SJSA1 (cell line): ENCODE data around the gene ARL11. TPM values are rescaled to one million over a fixed set of nuclear protein-coding genes. Genes with fewer than 3 reads are reported as not detected.

Source experiments
- DNase-seq, 2 experiments: peaks; one replicate each; pipeline ENCODE4 v3.0.0-alpha.2; 2015 to 2020; ENCODE audit warnings: low spot score in 2 of 2, low read depth in 1 of 2
- H3K27ac ChIP-seq: fragments of 250-450 bp; sonication (Bioruptor Pico); 2 replicates; pipeline ENCODE4 v1.5.1; 2020; ENCODE audit warnings: mild to moderate bottlenecking, moderate library complexity
- H3K27me3 ChIP-seq: fragments of 250-450 bp; sonication (Bioruptor Pico); replicated peaks from 2 replicates; pipeline ENCODE4 v1.5.1; 2020; ENCODE audit warnings: mild to moderate bottlenecking, moderate library complexity
- H3K36me3 ChIP-seq: fragments of 250-450 bp; sonication (Bioruptor Pico); 2 replicates; pipeline ENCODE4 v1.5.1; 2020; ENCODE audit warnings: mild to moderate bottlenecking
- H3K4me1 ChIP-seq: fragments of 250-450 bp; sonication (Bioruptor Pico); replicated peaks from 2 replicates; pipeline ENCODE4 v1.6.1; 2021; ENCODE audit warnings: mild to moderate bottlenecking
- H3K4me3 ChIP-seq: fragments of 250-450 bp; sonication (Bioruptor Pico); 2 replicates; pipeline ENCODE4 v1.5.1; 2020; ENCODE audit warnings: mild to moderate bottlenecking
- H3K9me3 ChIP-seq: fragments of 250-450 bp; sonication (Bioruptor Pico); replicated peaks from 2 replicates; pipeline ENCODE4 v1.5.1; 2020; ENCODE audit warnings: mild to moderate bottlenecking
- total RNA-seq: library from RNA; depleted of rRNA; stranded (reverse); fragments of >200 nt; shearing (Covaris generic); gene quantifications from 2 replicates; pipeline ENCODE4 v1.2.3, GENCODE V29; 2014; rRNA removed

The ARL11 gene
- total RNA-seq, 1 experiment from 2014 or later, result 0.03 TPM

- Histone ChIP-seq H3K9me3 (no peaks in the 10 kb centered on the region), H3K27me3 (no peaks in the 10 kb centered on the region), H3K27ac (no peak overlapping the region), H3K4me1 (peaks cover 5% of the 10 kb centered on the region; the same call in 1 of the 2 replicates), H3K4me3 (no peak overlapping the region), H3K36me3 (peaks cover 14% of the 10 kb centered on the region)
- DNase-seq, result no peak
Observed at GRCh38 chr13:49678191-49678914, 50.0 kb downstream of the ARL11 start.

- Histone ChIP-seq H3K4me3 (no peak overlapping the region), H3K4me1 (peaks cover 5% of the 10 kb centered on the region; the same call in 1 of the 2 replicates), H3K9me3 (no peaks in the 10 kb centered on the region), H3K27ac (no peak overlapping the region), H3K36me3 (peaks cover 14% of the 10 kb centered on the region), H3K27me3 (no peaks in the 10 kb centered on the region)
- no peak for DNase-seq
Observed at GRCh38 chr13:49679246-49679645, 50.9 kb downstream of the ARL11 start.

- no peaks in the 10 kb centered on the region for H3K27me3 ChIP-seq
- no peak overlapping the region for H3K27ac ChIP-seq
- no peaks in the 10 kb centered on the region for H3K9me3 ChIP-seq
- peaks cover 9% of the 10 kb centered on the region for H3K36me3 ChIP-seq
- no peak overlapping the region for H3K4me3 ChIP-seq
- H3K4me1 ChIP-seq, result peaks cover 5% of the 10 kb centered on the region; the same call in 1 of the 2 replicates
- no peak for DNase-seq
Observed at GRCh38 chr13:49681842-49682435, 53.6 kb downstream of the ARL11 start.

Other genes starting within 250 kb of the ARL11 start
- 6.2 and 6.5 TPM in 2 replicates for gene CAB39L, start 184.4 kb upstream of the ARL11 start, total RNA-seq
- 5.6 and 6.4 TPM in 2 replicates for gene SETDB2, start 184.2 kb upstream of the ARL11 start, total RNA-seq
- 20.1 and 52.2 TPM in 2 replicates for gene PHF11, start 132.6 kb upstream of the ARL11 start, total RNA-seq
- gene RCBTB1, start 42.9 kb upstream of the ARL11 start, total RNA-seq, result 10.3 and 13.5 TPM in 2 replicates
- gene EBPL, start 63.0 kb downstream of the ARL11 start, total RNA-seq, result 78.8 and 120 TPM in 2 replicates
- gene KPNA3, start 164.2 kb downstream of the ARL11 start, total RNA-seq, result 29.9 and 41.1 TPM in 2 replicates